ENCODE measurements around the gene PDCL2. TPM values are rescaled to one million over a fixed set of nuclear protein-coding genes. Genes with fewer than 3 reads are reported as not detected.

Gene PDCL2
- total and polyA plus RNA-seq, 10 of the 15 experiments (the other 5 are each of a cell fraction or from before 2014, with no cell fraction given): not detected

DNA sequence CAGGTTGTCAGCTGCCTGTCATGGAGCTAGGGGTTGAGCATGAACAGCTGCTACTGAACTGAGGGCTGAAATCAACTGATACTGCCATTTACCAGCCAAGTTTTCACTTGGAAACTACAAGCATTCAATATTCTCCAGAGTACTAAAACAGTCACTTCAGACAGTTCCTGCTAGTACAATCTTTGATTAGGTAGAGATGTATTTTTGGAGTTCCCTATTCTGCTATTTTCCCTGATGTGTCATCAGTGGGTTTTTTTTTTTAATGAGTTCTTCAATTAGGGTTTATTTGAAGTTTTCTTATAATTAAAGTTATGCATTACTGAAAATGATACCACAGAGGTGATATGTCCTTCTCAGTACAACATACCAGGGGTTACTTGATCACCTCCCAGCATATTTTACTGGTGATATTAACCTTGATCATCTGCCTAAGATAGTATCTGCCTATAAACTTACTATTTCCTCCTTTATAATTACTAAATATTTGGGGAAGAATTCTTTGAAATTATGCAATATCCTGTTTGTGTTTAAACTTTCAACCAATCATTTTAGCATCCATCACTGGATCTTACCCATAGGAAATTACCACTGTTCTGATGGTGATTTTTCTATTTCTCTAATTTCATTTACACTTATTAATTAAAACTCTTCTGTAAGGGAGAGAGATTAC is 13.6 kb downstream of the PDCL2 start:
- Histone ChIP-seq H3K27me3 (replicated peaks in 1 of 2; ENCODE audit: control insufficient read depth in 2 of 2, insufficient read depth in 2 of 2, low read length in 1 of 2) (no peaks in the 10 kb centered on the region), H2AFZ (ENCODE audit: control insufficient read depth, low read depth, low read length) (no peak overlapping the region), H3K27ac (ENCODE audit: control insufficient read depth, insufficient read depth) (no peak overlapping the region), H3K9ac (ENCODE audit: control insufficient read depth, insufficient read depth, low read length) (no peak overlapping the region), H3K9me3 (replicated peaks; ENCODE audit: control insufficient read depth, insufficient read depth, low read length) (no peaks in the 10 kb centered on the region; the same call in 2 of the 3 replicates), H3K79me2 (ENCODE audit: control insufficient read depth, insufficient read depth, low read length) (no peaks in the 10 kb centered on the region), H3K4me3 (no peak overlapping the region), H3K4me1 (ENCODE audit: control insufficient read depth, insufficient read depth, low read length) (no peaks in the 10 kb centered on the region), H3K36me3 (ENCODE audit: control insufficient read depth in 2 of 2, insufficient read depth in 2 of 2, low read length in 1 of 2) (no peaks in the 10 kb centered on the region), H3K4me2 (ENCODE audit: control insufficient read depth, insufficient read depth) (no peak overlapping the region), H4K20me1 (ENCODE audit: control insufficient read depth, insufficient read depth) (no peaks in the 10 kb centered on the region)
- TF ChIP-seq, protein P1, sequence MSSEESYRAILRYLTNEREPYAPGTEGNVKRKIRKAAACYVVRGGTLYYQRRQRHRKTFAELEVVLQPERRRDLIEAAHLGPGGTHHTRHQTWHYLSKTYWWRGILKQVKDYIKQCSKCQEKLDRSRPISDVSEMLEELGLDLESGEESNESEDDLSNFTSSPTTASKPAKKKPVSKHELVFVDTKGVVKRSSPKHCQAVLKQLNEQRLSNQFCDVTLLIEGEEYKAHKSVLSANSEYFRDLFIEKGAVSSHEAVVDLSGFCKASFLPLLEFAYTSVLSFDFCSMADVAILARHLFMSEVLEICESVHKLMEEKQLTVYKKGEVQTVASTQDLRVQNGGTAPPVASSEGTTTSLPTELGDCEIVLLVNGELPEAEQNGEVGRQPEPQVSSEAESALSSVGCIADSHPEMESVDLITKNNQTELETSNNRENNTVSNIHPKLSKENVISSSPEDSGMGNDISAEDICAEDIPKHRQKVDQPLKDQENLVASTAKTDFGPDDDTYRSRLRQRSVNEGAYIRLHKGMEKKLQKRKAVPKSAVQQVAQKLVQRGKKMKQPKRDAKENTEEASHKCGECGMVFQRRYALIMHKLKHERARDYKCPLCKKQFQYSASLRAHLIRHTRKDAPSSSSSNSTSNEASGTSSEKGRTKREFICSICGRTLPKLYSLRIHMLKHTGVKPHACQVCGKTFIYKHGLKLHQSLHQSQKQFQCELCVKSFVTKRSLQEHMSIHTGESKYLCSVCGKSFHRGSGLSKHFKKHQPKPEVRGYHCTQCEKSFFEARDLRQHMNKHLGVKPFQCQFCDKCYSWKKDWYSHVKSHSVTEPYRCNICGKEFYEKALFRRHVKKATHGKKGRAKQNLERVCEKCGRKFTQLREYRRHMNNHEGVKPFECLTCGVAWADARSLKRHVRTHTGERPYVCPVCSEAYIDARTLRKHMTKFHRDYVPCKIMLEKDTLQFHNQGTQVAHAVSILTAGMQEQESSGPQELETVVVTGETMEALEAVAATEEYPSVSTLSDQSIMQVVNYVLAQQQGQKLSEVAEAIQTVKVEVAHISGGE (CRISPR knock-in tag; IDR thresholded peaks at IDR 0.05): no peak
- TF ChIP-seq TARDBP (IDR thresholded peaks at IDR 0.05; ENCODE audit: borderline replicate concordance): no peak
- ChIA-PET RAD21 (ENCODE audit: unreplicated experiment) (no interaction called here), POLR2A (no interaction called here), CTCF (no interaction called here), SMC1A (ENCODE audit: uncharacterized antibody, unreplicated experiment) (interaction anchor here (0.9 kb wide), 1 partner anchor 153 kb away, joined by 3 read pairs; no protein-coding TSS in a partner anchor)
- BruUV-seq (replicated peaks): no TSS peak
- no peak for FAIRE-seq
- in situ Hi-C loops (cut with MboI): no loop called here
- intact Hi-C loops (cut with micrococcal nuclease; ENCODE audit: unreplicated experiment): no loop called here
- DNase-seq (ENCODE audit: low read depth, low spot score): no peak
- no peak for ATAC-seq

GRCh38 chr4:55575513-55575912 is 16.5 kb downstream of the PDCL2 start:
- SMC1A ChIA-PET (ENCODE audit: uncharacterized antibody, unreplicated experiment): no interaction called here
- H3K4me3 ChIP-seq: no peak overlapping the region
- H3K4me1 ChIP-seq (ENCODE audit: control insufficient read depth, insufficient read depth, low read length): no peaks in the 10 kb centered on the region
- BruUV-seq (replicated peaks): no TSS peak
- H3K4me2 ChIP-seq (ENCODE audit: control insufficient read depth, insufficient read depth): no peak overlapping the region
- TF ChIP-seq RBBP5 (conservative IDR thresholded peaks at IDR 0.05) (no peak), CBX5 (IDR thresholded peaks at IDR 0.05; ENCODE audit: low read depth) (0 out of 2 replicates have a peak, but pooled peaks have one; percentile 62)
- CTCF ChIA-PET: no interaction called here
- H4K20me1 ChIP-seq (ENCODE audit: control insufficient read depth, insufficient read depth): no peaks in the 10 kb centered on the region
- H3K9ac ChIP-seq (ENCODE audit: control insufficient read depth, insufficient read depth, low read length): no peak overlapping the region
- intact Hi-C loops (cut with micrococcal nuclease; ENCODE audit: unreplicated experiment): no loop called here
- POLR2A ChIA-PET: no interaction called here
- no peak for DNase-seq (ENCODE audit: low read depth, low spot score)
- no peaks in the 10 kb centered on the region for H3K79me2 ChIP-seq (ENCODE audit: control insufficient read depth, insufficient read depth, low read length)
- H3K36me3 ChIP-seq (ENCODE audit: control insufficient read depth in 2 of 2, insufficient read depth in 2 of 2, low read length in 1 of 2): no peaks in the 10 kb centered on the region
- in situ Hi-C loops (cut with MboI): no loop called here
- H3K27me3 ChIP-seq (replicated peaks in 1 of 2; ENCODE audit: control insufficient read depth in 2 of 2, insufficient read depth in 2 of 2, low read length in 1 of 2): no peaks in the 10 kb centered on the region
- no peak overlapping the region for H2AFZ ChIP-seq (ENCODE audit: control insufficient read depth, low read depth, low read length)
- RAD21 ChIA-PET (ENCODE audit: unreplicated experiment): no interaction called here
- WGBS (ENCODE audit: insufficient coverage, insufficient replicate concordance, low lambda C conversion rate, missing lambda C conversion rate): 18% methylated on average over 1 of the region's 1 CpG
- H3K27ac ChIP-seq (ENCODE audit: control insufficient read depth, insufficient read depth): no peak overlapping the region
- no peak for FAIRE-seq
- no peaks in the 10 kb centered on the region; the same call in 2 of the 3 replicates for H3K9me3 ChIP-seq (replicated peaks; ENCODE audit: control insufficient read depth, insufficient read depth, low read length)
- no peak for ATAC-seq
